Panc1 (cell line): ENCODE data around the gene CHST8. TPM values are rescaled to one million over a fixed set of nuclear protein-coding genes. Genes with fewer than 3 reads are reported as not detected.
"Not testable (repeated sequence)": the region's sequence is repeated elsewhere in the genome, so short reads cannot be mapped to it uniquely, and the experiment has no call there.

Source experiments
- ATAC-seq: fragments of 200-7000 bp; cut with Tn5 transposase; 2 replicates; pipeline ENCODE4 v1.9.1; 2020; ENCODE audit warnings: mild to moderate bottlenecking, moderate library complexity
- BruUV-seq: library from RNA; stranded (reverse); fragments of 400-500 nt; replicated peaks from 2 replicates; lab custom pipeline; 2021; lab: Mats Ljungman, UMichigan
- CTCF ChIA-PET: fragments of 300-600 bp; sonication (Branson Sonifier 250); formaldehyde crosslinking; loops from one replicate; lab custom pipeline; 2022; ENCODE audit warnings: antibody characterized with exemption; lab: Charles Lee
- POLR2A ChIA-PET: fragments of 300-600 bp; sonication (Branson Sonifier 250); formaldehyde crosslinking; loops from one replicate; lab custom pipeline; 2022; ENCODE audit warnings: antibody characterized with exemption; lab: Charles Lee
- DNase-seq: peaks from one replicate; pipeline ENCODE4 v3.0.0-alpha.2; 2010; ENCODE audit warnings: low read depth, low spot score
- H3K27ac ChIP-seq: 2 replicates; pipeline ENCODE4 v1.5.1; 2011; ENCODE audit warnings: mild to moderate bottlenecking, low read length, inconsistent platforms
- H3K27me3 ChIP-seq: fragments of 200-500 bp; sonication (Bioruptor generic); 2 replicates; pipeline ENCODE4 v1.6.0; 2014; ENCODE audit warnings: low read length, inconsistent platforms; ENCODE audit not compliant: control insufficient read depth, insufficient read depth
- H3K36me3 ChIP-seq: fragments of 200-500 bp; sonication (Bioruptor generic); 2 replicates; pipeline ENCODE4 v1.5.1; 2014; ENCODE audit warnings: inconsistent platforms, mild to moderate bottlenecking, low read length, moderate library complexity; ENCODE audit not compliant: control insufficient read depth, insufficient read depth
- H3K4me1 ChIP-seq: 2 replicates; pipeline ENCODE4 v1.5.1; 2011; ENCODE audit warnings: inconsistent platforms, mild to moderate bottlenecking, low read length, moderate library complexity; ENCODE audit not compliant: control insufficient read depth, insufficient read depth
- H3K4me3 ChIP-seq, 2 experiments: 2 replicates each; pipeline ENCODE4 v1.5.1; 2011 to 2012; ENCODE audit warnings: low read depth in 2 of 2, low read length in 2 of 2, mild to moderate bottlenecking in 2 of 2, inconsistent platforms in 1 of 2, moderate library complexity in 1 of 2
- H3K9me3 ChIP-seq: fragments of 200-500 bp; sonication (Bioruptor generic); 2 replicates; pipeline ENCODE4 v1.5.1; 2014; ENCODE audit warnings: low read depth, mild to moderate bottlenecking, inconsistent platforms, low read length, moderate library complexity; ENCODE audit not compliant: control insufficient read depth, insufficient read depth
- POLR2AphosphoS5 ChIP-seq: IDR thresholded peaks from 2 replicates; pipeline ENCODE4 v1.6.1; 2012; ENCODE audit warnings: mild to moderate bottlenecking, low read depth, low read length, moderate library complexity
- SIN3A ChIP-seq: IDR thresholded peaks from 2 replicates; pipeline ENCODE4 v1.6.1; 2012; ENCODE audit warnings: low read depth, mild to moderate bottlenecking, low read length, moderate library complexity, borderline replicate concordance; ENCODE audit not compliant: insufficient read depth
- TCF7L2 ChIP-seq: IDR thresholded peaks from 2 replicates; pipeline ENCODE4 v1.6.1; 2011; ENCODE audit warnings: mild to moderate bottlenecking, low read depth, low read length, inconsistent platforms
- in situ Hi-C: cut with HindIII; loops from 2 replicates; pipeline ENCODE4 v1.10.0; 2016; ENCODE audit warnings: low sequenced_read_pairs, low pct_unique_long_range_greater_than_20kb
- intact Hi-C: fragments of 100-400 bp; cut with micrococcal nuclease; formaldehyde crosslinking; loops from one replicate; pipeline ENCODE4 v1.10.0; 2022; ENCODE audit not compliant: unreplicated experiment
- total RNA-seq: library from RNA; stranded (reverse); gene quantifications from one replicate; pipeline ENCODE4 v1.2.1, GENCODE V29; 2021; ENCODE audit not compliant: unreplicated experiment
- TF ChIP-seq, protein P1 (sequence below): fragments of 450-650 bp; IDR thresholded peaks from 2 replicates; pipeline ENCODE4 v1.5.1; 2017; ENCODE audit warnings: mild to moderate bottlenecking
- TF ChIP-seq, protein P2 (sequence below), 2 experiments: IDR thresholded peaks; 2 replicates each; pipeline ENCODE4 v1.6.1; 2011 to 2012; ENCODE audit warnings: low read depth in 2 of 2, control low read depth in 1 of 2, low read length in 1 of 2, mild to moderate bottlenecking in 1 of 2, moderate library complexity in 1 of 2; ENCODE audit not compliant: insufficient read depth in 1 of 2

The CHST8 gene
- total RNA-seq, 1 experiment from 2014 or later: 0.28 TPM

DNA sequence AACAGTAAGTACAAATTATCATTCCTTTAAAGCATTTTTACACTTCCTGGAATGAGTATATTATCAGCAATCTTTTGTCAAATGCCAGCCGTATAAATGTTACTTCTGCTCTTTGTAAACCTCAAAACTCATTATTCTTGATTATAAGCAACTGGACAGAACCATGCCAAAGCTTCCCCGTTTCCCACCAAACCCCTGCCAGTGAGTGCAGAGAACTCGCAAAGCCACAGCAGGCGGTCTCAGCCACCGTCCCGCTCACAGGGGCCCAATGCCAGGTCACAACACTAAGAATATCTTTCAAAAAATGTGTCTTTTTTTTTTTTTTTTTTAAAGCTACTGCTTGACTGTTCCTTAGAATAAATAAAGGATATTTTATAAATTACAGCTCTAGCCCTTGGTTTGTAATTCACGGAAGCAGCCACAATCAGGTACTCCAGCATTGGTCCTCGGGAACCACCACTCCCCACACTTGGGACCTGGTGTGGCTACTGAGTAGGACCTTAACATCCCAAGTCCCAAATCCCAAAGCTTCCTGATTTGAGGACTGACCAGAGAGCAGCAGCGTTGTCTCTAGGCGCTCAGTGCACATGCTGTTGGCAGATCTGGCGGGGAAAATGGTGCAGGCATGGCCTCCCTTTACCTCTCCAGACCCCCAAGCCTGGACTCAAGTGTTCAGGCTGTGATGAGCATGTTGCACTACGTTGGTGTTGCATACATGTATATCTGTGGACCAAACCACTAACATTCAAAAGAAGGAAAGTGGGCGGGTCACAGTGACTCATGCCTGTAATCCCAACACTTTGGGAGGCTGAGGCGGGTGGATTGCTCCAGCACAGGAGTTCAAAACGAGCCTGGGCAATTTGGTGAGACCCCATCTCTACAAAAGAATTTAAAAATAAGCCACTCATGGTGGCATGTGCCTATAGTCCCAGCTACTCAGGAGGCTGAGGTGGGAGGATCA is 193.9 kb downstream of the CHST8 start:
- no peaks in the 10 kb centered on the region for H3K9me3 ChIP-seq
- ATAC-seq: no peak
- in situ Hi-C loops (no loop called here), intact Hi-C loops (no loop called here)
- no TSS peak for BruUV-seq
- ChIA-PET POLR2A (interaction anchor here (0.6 to 0.7 kb wide), 3 partner anchors 136 to 508 kb away, joined by 3 read pairs; no protein-coding TSS in a partner anchor), CTCF (interaction anchor here (0.6 kb wide), 1 partner anchor 978 kb away, joined by 5 read pairs; no protein-coding TSS in a partner anchor)
- no peak for TF ChIP-seq TCF7L2
- no peak for TF ChIP-seq POLR2AphosphoS5
- TF ChIP-seq, protein P1, sequence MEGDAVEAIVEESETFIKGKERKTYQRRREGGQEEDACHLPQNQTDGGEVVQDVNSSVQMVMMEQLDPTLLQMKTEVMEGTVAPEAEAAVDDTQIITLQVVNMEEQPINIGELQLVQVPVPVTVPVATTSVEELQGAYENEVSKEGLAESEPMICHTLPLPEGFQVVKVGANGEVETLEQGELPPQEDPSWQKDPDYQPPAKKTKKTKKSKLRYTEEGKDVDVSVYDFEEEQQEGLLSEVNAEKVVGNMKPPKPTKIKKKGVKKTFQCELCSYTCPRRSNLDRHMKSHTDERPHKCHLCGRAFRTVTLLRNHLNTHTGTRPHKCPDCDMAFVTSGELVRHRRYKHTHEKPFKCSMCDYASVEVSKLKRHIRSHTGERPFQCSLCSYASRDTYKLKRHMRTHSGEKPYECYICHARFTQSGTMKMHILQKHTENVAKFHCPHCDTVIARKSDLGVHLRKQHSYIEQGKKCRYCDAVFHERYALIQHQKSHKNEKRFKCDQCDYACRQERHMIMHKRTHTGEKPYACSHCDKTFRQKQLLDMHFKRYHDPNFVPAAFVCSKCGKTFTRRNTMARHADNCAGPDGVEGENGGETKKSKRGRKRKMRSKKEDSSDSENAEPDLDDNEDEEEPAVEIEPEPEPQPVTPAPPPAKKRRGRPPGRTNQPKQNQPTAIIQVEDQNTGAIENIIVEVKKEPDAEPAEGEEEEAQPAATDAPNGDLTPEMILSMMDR: no peak
- TF ChIP-seq, protein P2, sequence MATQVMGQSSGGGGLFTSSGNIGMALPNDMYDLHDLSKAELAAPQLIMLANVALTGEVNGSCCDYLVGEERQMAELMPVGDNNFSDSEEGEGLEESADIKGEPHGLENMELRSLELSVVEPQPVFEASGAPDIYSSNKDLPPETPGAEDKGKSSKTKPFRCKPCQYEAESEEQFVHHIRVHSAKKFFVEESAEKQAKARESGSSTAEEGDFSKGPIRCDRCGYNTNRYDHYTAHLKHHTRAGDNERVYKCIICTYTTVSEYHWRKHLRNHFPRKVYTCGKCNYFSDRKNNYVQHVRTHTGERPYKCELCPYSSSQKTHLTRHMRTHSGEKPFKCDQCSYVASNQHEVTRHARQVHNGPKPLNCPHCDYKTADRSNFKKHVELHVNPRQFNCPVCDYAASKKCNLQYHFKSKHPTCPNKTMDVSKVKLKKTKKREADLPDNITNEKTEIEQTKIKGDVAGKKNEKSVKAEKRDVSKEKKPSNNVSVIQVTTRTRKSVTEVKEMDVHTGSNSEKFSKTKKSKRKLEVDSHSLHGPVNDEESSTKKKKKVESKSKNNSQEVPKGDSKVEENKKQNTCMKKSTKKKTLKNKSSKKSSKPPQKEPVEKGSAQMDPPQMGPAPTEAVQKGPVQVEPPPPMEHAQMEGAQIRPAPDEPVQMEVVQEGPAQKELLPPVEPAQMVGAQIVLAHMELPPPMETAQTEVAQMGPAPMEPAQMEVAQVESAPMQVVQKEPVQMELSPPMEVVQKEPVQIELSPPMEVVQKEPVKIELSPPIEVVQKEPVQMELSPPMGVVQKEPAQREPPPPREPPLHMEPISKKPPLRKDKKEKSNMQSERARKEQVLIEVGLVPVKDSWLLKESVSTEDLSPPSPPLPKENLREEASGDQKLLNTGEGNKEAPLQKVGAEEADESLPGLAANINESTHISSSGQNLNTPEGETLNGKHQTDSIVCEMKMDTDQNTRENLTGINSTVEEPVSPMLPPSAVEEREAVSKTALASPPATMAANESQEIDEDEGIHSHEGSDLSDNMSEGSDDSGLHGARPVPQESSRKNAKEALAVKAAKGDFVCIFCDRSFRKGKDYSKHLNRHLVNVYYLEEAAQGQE (IDR thresholded peaks at IDR 0.05; ENCODE audit: insufficient read depth in 1 of 2, low read depth in 2 of 2, low read length in 1 of 2): no peak
- no peak for TF ChIP-seq SIN3A
- H3K36me3 ChIP-seq: no peaks in the 10 kb centered on the region
- no peak for DNase-seq
- H3K4me1 ChIP-seq: peaks cover 3% of the 10 kb centered on the region; the same call in 1 of the 2 replicates
- no peaks in the 10 kb centered on the region for H3K27me3 ChIP-seq
- no peak overlapping the region for H3K4me3 ChIP-seq
- no peak overlapping the region for H3K27ac ChIP-seq

DNA sequence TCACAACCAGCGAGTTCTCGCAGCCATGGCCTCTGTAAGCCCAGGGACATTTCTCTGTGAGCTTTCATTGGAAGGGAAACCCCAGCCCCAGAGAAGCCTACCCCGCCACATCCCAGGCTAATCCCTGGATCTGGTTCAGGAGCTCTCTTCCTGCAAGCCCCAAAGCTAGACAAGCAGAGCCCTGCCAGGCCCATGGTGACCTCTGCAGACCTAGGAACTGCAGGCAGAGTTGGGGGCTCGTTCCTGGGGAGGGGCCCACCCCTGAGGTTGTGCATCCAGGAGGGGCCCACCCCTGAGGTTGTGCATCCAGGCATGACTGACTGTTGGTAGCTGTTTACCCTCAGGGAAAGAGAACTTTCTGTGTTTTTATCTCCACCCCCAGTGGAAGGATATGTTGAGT is 196.7 kb downstream of the CHST8 start:
- Histone ChIP-seq H3K36me3 (no peaks in the 10 kb centered on the region), H3K4me1 (peaks cover 3% of the 10 kb centered on the region; the same call in 1 of the 2 replicates), H3K9me3 (no peaks in the 10 kb centered on the region), H3K27ac (no peak overlapping the region), H3K4me3 (no peak overlapping the region), H3K27me3 (no peaks in the 10 kb centered on the region)
- in situ Hi-C loops (no loop called here), intact Hi-C loops (no loop called here)
- TF ChIP-seq, protein P1: no peak
- TF ChIP-seq POLR2AphosphoS5 (no peak), TCF7L2 (no peak), SIN3A (no peak)
- TF ChIP-seq, protein P2 (IDR thresholded peaks at IDR 0.05; ENCODE audit: insufficient read depth in 1 of 2, low read depth in 2 of 2, low read length in 1 of 2): no peak
- DNase-seq (no peak), ATAC-seq (no peak)
- BruUV-seq: no TSS peak
- CTCF ChIA-PET: interaction anchor here (0.6 kb wide), 1 partner anchor 19 kb away, joined by 5 read pairs; no protein-coding TSS in a partner anchor
- POLR2A ChIA-PET: no interaction called here

DNA sequence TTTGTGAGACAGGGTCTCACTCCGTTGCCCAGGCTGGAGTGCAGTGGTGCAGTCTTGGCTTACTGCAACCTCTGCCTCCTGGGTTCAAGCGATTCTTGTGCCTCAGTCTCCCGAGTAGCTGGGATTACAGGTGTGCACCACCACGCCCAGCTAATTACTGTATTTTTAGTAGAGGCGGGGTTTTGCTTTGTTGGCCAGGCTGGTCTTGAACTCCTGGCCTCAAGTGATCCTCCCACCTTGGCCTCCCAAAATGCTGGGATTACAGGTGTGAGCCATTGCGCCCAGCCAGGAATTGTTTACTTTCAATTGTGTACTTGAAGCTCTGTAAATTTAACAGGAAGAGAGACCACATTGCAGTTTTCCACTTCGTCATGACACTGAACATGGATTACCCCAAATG is 197.3 kb downstream of the CHST8 start:
- BruUV-seq, CTCF ChIA-PET, H3K9me3 ChIP-seq, H3K27ac ChIP-seq, in situ Hi-C loops, ATAC-seq, H3K27me3 ChIP-seq, H3K4me1 ChIP-seq, H3K4me3 ChIP-seq, intact Hi-C loops, H3K36me3 ChIP-seq, POLR2A ChIA-PET, DNase-seq: not testable (repeated sequence)
